SU-DHL-6 (cell line): ENCODE measurements around the gene HTR2B.

Source experiments
- H2AFZ ChIP-seq: fragments of 200-600 bp; sonication (generic); 2 replicates; pipeline ENCODE4 v1.6.1; 2014; ENCODE audit warnings: low read depth, mild to moderate bottlenecking, moderate library complexity, mixed read lengths, antibody characterized with exemption, low read length; ENCODE audit not compliant: severe bottlenecking
- H3F3A ChIP-seq: fragments of 200-600 bp; shearing (Covaris generic); 2 replicates; pipeline ENCODE4 v1.6.0; 2016; ENCODE audit warnings: antibody characterized with exemption, mild to moderate bottlenecking; ENCODE audit not compliant: insufficient read depth
- H3K27ac ChIP-seq: fragments of 200-600 bp; sonication (generic); 2 replicates; pipeline ENCODE4 v1.5.1; 2016; ENCODE audit warnings: low read depth, mild to moderate bottlenecking, low read length, moderate library complexity, mixed read lengths
- H3K27me3 ChIP-seq: fragments of 200-600 bp; sonication (generic), shearing (Covaris generic); 2 replicates; pipeline ENCODE4 v1.6.0; 2014; ENCODE audit warnings: mild to moderate bottlenecking, low read length
- H3K36me3 ChIP-seq: fragments of 200-600 bp; sonication (generic); 2 replicates; pipeline ENCODE4 v1.6.1; 2014; ENCODE audit warnings: mild to moderate bottlenecking, low read length, mixed read lengths
- H3K4me2 ChIP-seq: fragments of 300-600, 200-600 bp; shearing (Covaris generic), sonication (generic); 2 replicates; pipeline ENCODE4 v1.6.0; 2014; ENCODE audit warnings: low read length, low read depth, mild to moderate bottlenecking; ENCODE audit not compliant: poor library complexity, severe bottlenecking
- H3K4me3 ChIP-seq: fragments of 200-600 bp; sonication (generic); 2 replicates; pipeline ENCODE4 v1.5.1; 2014; ENCODE audit warnings: antibody characterized with exemption, low read length, mild to moderate bottlenecking, mixed read lengths; ENCODE audit not compliant: insufficient read depth, poor library complexity, severe bottlenecking
- H3K79me2 ChIP-seq: fragments of 200-600 bp; sonication (generic); 2 replicates; pipeline ENCODE4 v1.6.1; 2014; ENCODE audit warnings: mild to moderate bottlenecking, low read length, moderate library complexity; ENCODE audit not compliant: insufficient read depth
- H3K9ac ChIP-seq: fragments of 200-600 bp; sonication (generic); 2 replicates; pipeline ENCODE4 v1.7.0; 2014; ENCODE audit warnings: mild to moderate bottlenecking, low read length
- H3K9me2 ChIP-seq: fragments of 200-600 bp; sonication (generic); replicated peaks from 2 replicates; pipeline ENCODE4 v1.6.1; 2014; ENCODE audit warnings: low read length; ENCODE audit not compliant: insufficient read depth
- H3K9me3 ChIP-seq: fragments of 200-600 bp; sonication (generic); 2 replicates; pipeline ENCODE4 v1.6.1; 2014; ENCODE audit warnings: low read length, mixed read lengths; ENCODE audit not compliant: insufficient read depth
- H4K20me1 ChIP-seq: fragments of 200-600 bp; sonication (generic); 2 replicates; pipeline ENCODE4 v1.6.1; 2014; ENCODE audit warnings: low read depth, mild to moderate bottlenecking, antibody characterized with exemption, low read length, moderate library complexity, mixed read lengths
- EZH2phosphoT487 ChIP-seq: fragments of 200-600 bp; sonication (generic), shearing (Covaris generic); conservative IDR thresholded peaks from 2 replicates; pipeline ENCODE4 v1.6.1; 2018; ENCODE audit warnings: mild to moderate bottlenecking, antibody characterized with exemption, low read length, moderate library complexity, mixed read lengths
- TF ChIP-seq, protein P1 (sequence below): fragments of 200-600 bp; sonication (generic); IDR thresholded peaks from one replicate; pipeline ENCODE4 v1.5.1; 2017; ENCODE audit warnings: antibody characterized with exemption, mild to moderate bottlenecking, low read length, moderate library complexity; ENCODE audit not compliant: insufficient read depth, poor library complexity, severe bottlenecking

HTR2B gene

DNA sequence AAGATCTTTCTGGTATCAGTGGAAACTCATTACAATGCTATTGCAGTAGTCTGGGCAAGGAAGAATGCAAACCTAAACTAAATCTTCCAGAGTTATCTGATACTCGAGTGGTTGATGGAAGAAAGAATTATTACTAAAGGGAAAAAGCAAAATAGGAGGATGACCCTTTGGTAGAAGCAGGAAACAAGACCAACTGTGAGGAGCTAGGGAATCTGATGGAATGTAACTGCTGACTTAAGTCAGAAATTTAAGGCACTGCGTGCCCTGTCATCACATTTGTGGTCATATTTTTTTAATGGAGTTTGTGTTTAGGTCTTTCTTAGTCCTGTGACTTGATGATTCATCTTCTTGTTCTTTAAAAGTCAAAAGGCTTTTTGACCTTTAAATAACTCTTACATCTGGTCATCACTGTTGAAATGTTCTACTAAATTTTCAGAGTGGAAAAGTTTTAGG is 37.1 kb upstream of the HTR2B start:
- Histone ChIP-seq H3K79me2 (no peaks in the 10 kb centered on the region), H3K9me2 (no peaks in the 10 kb centered on the region), H3F3A (no peaks in the 10 kb centered on the region), H3K27ac (no peak overlapping the region), H2AFZ (no peak overlapping the region), H3K4me2 (no peak overlapping the region), H3K36me3 (peaks cover 19% of the 10 kb centered on the region; the same call in 1 of the 2 replicates), H3K9me3 (no peaks in the 10 kb centered on the region), H3K4me3 (no peak overlapping the region), H3K9ac (no peak overlapping the region), H4K20me1 (no peaks in the 10 kb centered on the region), H3K27me3 (no peaks in the 10 kb centered on the region)
- TF ChIP-seq EZH2phosphoT487 = no peak
- TF ChIP-seq, protein P1, sequence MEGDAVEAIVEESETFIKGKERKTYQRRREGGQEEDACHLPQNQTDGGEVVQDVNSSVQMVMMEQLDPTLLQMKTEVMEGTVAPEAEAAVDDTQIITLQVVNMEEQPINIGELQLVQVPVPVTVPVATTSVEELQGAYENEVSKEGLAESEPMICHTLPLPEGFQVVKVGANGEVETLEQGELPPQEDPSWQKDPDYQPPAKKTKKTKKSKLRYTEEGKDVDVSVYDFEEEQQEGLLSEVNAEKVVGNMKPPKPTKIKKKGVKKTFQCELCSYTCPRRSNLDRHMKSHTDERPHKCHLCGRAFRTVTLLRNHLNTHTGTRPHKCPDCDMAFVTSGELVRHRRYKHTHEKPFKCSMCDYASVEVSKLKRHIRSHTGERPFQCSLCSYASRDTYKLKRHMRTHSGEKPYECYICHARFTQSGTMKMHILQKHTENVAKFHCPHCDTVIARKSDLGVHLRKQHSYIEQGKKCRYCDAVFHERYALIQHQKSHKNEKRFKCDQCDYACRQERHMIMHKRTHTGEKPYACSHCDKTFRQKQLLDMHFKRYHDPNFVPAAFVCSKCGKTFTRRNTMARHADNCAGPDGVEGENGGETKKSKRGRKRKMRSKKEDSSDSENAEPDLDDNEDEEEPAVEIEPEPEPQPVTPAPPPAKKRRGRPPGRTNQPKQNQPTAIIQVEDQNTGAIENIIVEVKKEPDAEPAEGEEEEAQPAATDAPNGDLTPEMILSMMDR = no peak

DNA sequence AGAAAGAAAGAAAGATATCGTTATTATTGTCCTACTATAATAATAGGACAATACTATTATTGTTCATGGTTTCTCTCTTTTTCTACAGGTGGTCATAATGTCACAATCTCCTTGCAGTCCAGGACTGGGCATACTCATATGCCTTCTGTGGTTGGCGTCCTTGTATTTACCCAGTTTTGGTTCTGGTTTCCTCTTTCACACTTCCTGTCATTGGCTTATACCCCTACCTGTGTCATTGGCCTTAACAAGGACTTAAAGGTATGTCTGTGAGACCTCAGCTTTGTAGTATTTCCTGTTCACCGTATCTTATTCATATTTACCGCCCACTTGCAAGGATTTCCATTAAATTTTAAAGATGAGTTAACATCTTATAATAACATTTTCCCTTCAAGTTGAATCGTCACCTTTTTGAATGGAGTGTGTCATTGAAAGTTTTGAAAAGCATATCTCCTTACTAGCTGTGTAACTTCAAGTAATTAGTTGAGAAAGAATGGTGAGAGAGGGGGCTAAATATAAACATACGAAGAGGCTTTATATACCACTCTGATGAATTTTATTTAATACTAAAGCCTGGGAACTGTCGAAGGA is 36.5 kb upstream of the HTR2B start:
- Histone ChIP-seq H3K27me3 (no peaks in the 10 kb centered on the region), H4K20me1 (no peaks in the 10 kb centered on the region), H3K27ac (no peak overlapping the region), H3K9me3 (no peaks in the 10 kb centered on the region), H3K9ac (no peak overlapping the region), H3F3A (no peaks in the 10 kb centered on the region), H3K36me3 (peaks cover 19% of the 10 kb centered on the region; the same call in 1 of the 2 replicates), H3K4me2 (no peak overlapping the region), H3K4me3 (no peak overlapping the region), H2AFZ (no peak overlapping the region), H3K79me2 (no peaks in the 10 kb centered on the region), H3K9me2 (no peaks in the 10 kb centered on the region)
- TF ChIP-seq, protein P1 = no peak
- TF ChIP-seq EZH2phosphoT487 = no peak

DNA sequence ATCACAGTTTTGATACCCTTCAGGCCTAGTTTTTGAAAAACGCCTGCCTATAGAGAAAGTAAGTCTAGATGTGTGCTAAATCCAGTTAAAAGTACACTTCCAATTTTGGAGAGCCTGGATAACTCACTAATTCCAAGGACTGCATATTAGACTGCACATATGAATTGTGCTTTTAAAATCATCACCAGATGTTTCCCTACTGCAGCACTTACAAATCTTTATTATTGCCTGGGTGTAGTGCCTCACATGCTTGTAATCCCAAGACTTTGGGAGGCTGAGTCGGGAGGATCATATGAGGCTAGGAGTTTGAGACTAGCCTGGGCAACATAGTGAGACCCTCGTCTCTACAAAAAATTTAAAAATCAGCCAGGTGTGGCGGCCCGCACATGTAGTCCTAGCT is 35.9 kb upstream of the HTR2B start:
- Histone ChIP-seq H3K4me3 (no peak overlapping the region), H3K4me2 (no peak overlapping the region), H3K9me2 (no peaks in the 10 kb centered on the region), H2AFZ (no peak overlapping the region), H3K9me3 (no peaks in the 10 kb centered on the region), H3K79me2 (no peaks in the 10 kb centered on the region), H3K27me3 (no peaks in the 10 kb centered on the region), H3K9ac (no peak overlapping the region), H3K36me3 (peaks cover 12% of the 10 kb centered on the region; the same call in 1 of the 2 replicates), H3F3A (no peaks in the 10 kb centered on the region; the same call in 1 of the 2 replicates), H4K20me1 (no peaks in the 10 kb centered on the region), H3K27ac (no peak overlapping the region)
- no peak for TF ChIP-seq EZH2phosphoT487
- TF ChIP-seq, protein P1 = no peak
